Endodermal cell (in vitro differentiated cells): ENCODE results near the gene EIF4A2. TPM values are rescaled to one million over a fixed set of nuclear protein-coding genes. Genes with fewer than 3 reads are reported as not detected.
A peak's percentile ranks its signal among the peaks of the same experiment; 100 is the strongest.

Source experiments
- DNase-seq: peaks from one replicate; pipeline ENCODE4 v3.0.0-alpha.2; 2017
- H3K27ac ChIP-seq: 2 replicates; pipeline ENCODE4 v1.5.1; 2013; ENCODE audit warnings: mild to moderate bottlenecking, low read depth, low read length, moderate library complexity
- H3K27me3 ChIP-seq: 2 replicates; pipeline ENCODE4 v1.6.1; 2013; ENCODE audit warnings: mild to moderate bottlenecking, low read length, moderate library complexity; ENCODE audit not compliant: insufficient read depth, control insufficient read depth, poor library complexity, severe bottlenecking
- H3K36me3 ChIP-seq: 2 replicates; pipeline ENCODE4 v1.7.0; 2013; ENCODE audit warnings: mild to moderate bottlenecking, low read length, moderate library complexity; ENCODE audit not compliant: control insufficient read depth, insufficient read depth
- H3K4me1 ChIP-seq: one replicate; pipeline ENCODE4 v1.7.0; 2013; ENCODE audit warnings: low read length; ENCODE audit not compliant: control insufficient read depth, insufficient read depth
- H3K4me3 ChIP-seq: 2 replicates; pipeline ENCODE4 v1.5.1; 2013; ENCODE audit warnings: mild to moderate bottlenecking, low read length, moderate library complexity
- H3K9ac ChIP-seq: 2 replicates; pipeline ENCODE4 v1.6.1; 2013; ENCODE audit warnings: mild to moderate bottlenecking, low read length, moderate library complexity; ENCODE audit not compliant: poor library complexity, severe bottlenecking; ENCODE audit errors: extremely low read depth
- H3K9me3 ChIP-seq: 2 replicates; pipeline ENCODE4 v1.6.1; 2013; ENCODE audit warnings: mild to moderate bottlenecking, low read length, moderate library complexity; ENCODE audit not compliant: control insufficient read depth
- H3K27ac Mint-ChIP-seq: 2 replicates; pipeline ENCODE4 v1.8.0; 2020; ENCODE audit warnings: mixed read lengths
- H3K27me3 Mint-ChIP-seq: 2 replicates; pipeline ENCODE4 v1.8.0; 2021; ENCODE audit warnings: mild to moderate bottlenecking, mixed read lengths; ENCODE audit not compliant: insufficient read depth
- H3K36me3 Mint-ChIP-seq: 2 replicates; pipeline ENCODE4 v1.8.0; 2020; ENCODE audit warnings: low read depth, mixed read lengths
- H3K4me1 Mint-ChIP-seq: 2 replicates; pipeline ENCODE4 v1.8.0; 2020; ENCODE audit warnings: mixed read lengths
- H3K4me3 Mint-ChIP-seq: 2 replicates; pipeline ENCODE4 v1.8.0; 2020; ENCODE audit warnings: mild to moderate bottlenecking, moderate library complexity, mixed read lengths
- H3K9me3 Mint-ChIP-seq: 2 replicates; pipeline ENCODE4 v1.8.0; 2020; ENCODE audit warnings: mild to moderate bottlenecking, mixed read lengths
- CTCF ChIP-seq: fragments of 200-600 bp; sonication (generic); conservative IDR thresholded peaks from 2 replicates; pipeline ENCODE4 v1.5.0; 2021; ENCODE audit warnings: antibody characterized with exemption, mild to moderate bottlenecking
- WGBS, 2 experiments: methylation state at CpG; one replicate each; pipeline versions ENCODE4 v1.1.5 to v1.1.7; 2013; ENCODE audit warnings: missing lambda C conversion rate in 2 of 2, mixed read lengths in 1 of 2; ENCODE audit not compliant: insufficient coverage in 1 of 2, insufficient read length in 1 of 2; 5-methylcytosine and 5-hydroxymethylcytosine counted together
- total RNA-seq, 2 donors: library from RNA; stranded (reverse); fragmentation: NEBNext Ultra II Directional in 1 of 2; extraction: Animal tissue kit (Norgen Biotek cat#: 25700) in 1 of 2; gene quantifications; 2 replicates in 1 of 2; 3 replicates in 1 of 2; pipeline ENCODE4 v1.2.1, GENCODE V29; 2021

The EIF4A2 gene
- total RNA-seq, 2 donors from 2014 or later, result 329 TPM

GRCh38 chr3:186743666-186744065 is 39.7 kb upstream of the EIF4A2 start:
- no peaks in the 10 kb centered on the region for H3K9me3 Mint-ChIP-seq
- Histone ChIP-seq H3K27me3 (no peaks in the 10 kb centered on the region), H3K9ac (no peak overlapping the region), H3K27ac (no peak overlapping the region), H3K4me1 (no peaks in the 10 kb centered on the region), H3K36me3 (no peaks in the 10 kb centered on the region), H3K4me3 (no peak overlapping the region), H3K9me3 (no peaks in the 10 kb centered on the region)
- TF ChIP-seq CTCF, result no peak
- WGBS, 2 experiments, result 85 to 87% methylated on average over 3 of the region's 3 CpGs
- H3K4me3 Mint-ChIP-seq, result no peak overlapping the region
- no peak overlapping the region for H3K27ac Mint-ChIP-seq
- no peaks in the 10 kb centered on the region for H3K36me3 Mint-ChIP-seq
- no peak for DNase-seq
- H3K4me1 Mint-ChIP-seq, result peaks cover 3% of the 10 kb centered on the region
- no peaks in the 10 kb centered on the region for H3K27me3 Mint-ChIP-seq

- H3K4me1 Mint-ChIP-seq, result peaks cover 3% of the 10 kb centered on the region
- Histone ChIP-seq H3K4me1 (no peaks in the 10 kb centered on the region), H3K4me3 (no peak overlapping the region), H3K9ac (no peak overlapping the region), H3K9me3 (no peaks in the 10 kb centered on the region), H3K36me3 (no peaks in the 10 kb centered on the region), H3K27ac (no peak overlapping the region), H3K27me3 (no peaks in the 10 kb centered on the region)
- H3K27me3 Mint-ChIP-seq, result no peaks in the 10 kb centered on the region
- no peaks in the 10 kb centered on the region for H3K36me3 Mint-ChIP-seq
- no peak overlapping the region for H3K4me3 Mint-ChIP-seq
- WGBS, 2 experiments, result 71 to 80% methylated on average over 10 of the region's 10 CpGs
- peak; percentile 79 for DNase-seq
- H3K9me3 Mint-ChIP-seq, result no peaks in the 10 kb centered on the region
- TF ChIP-seq CTCF, result no peak
- H3K27ac Mint-ChIP-seq, result no peak overlapping the region
Measured at GRCh38 chr3:186746008-186746407, 37.4 kb upstream of the EIF4A2 start.

GRCh38 chr3:186750316-186750715 is 33.1 kb upstream of the EIF4A2 start:
- no peak overlapping the region for H3K4me3 Mint-ChIP-seq
- no peak for DNase-seq
- H3K9me3 Mint-ChIP-seq, result no peaks in the 10 kb centered on the region
- peaks cover 20% of the 10 kb centered on the region for H3K27me3 Mint-ChIP-seq
- WGBS, 2 experiments, result 86 to 93% methylated on average over 1 to 2 of the region's 2 CpGs
- H3K27ac ChIP-seq, result no peak overlapping the region
- peaks cover 12% of the 10 kb centered on the region for H3K27me3 ChIP-seq
- H3K36me3 Mint-ChIP-seq, result no peaks in the 10 kb centered on the region
- H3K9me3 ChIP-seq, result no peaks in the 10 kb centered on the region
- no peaks in the 10 kb centered on the region for H3K36me3 ChIP-seq
- no peak overlapping the region for H3K9ac ChIP-seq
- H3K4me1 Mint-ChIP-seq, result peaks cover 3% of the 10 kb centered on the region
- H3K27ac Mint-ChIP-seq, result no peak overlapping the region
- no peak overlapping the region for H3K4me3 ChIP-seq
- TF ChIP-seq CTCF, result no peak
- H3K4me1 ChIP-seq, result no peaks in the 10 kb centered on the region
